ENCODE results near the gene IL26. TPM values are rescaled to one million over a fixed set of nuclear protein-coding genes. Genes with fewer than 3 reads are reported as not detected.
"Not testable (repeated sequence)": the region's sequence is repeated elsewhere in the genome, so short reads cannot be mapped to it uniquely, and the experiment has no call there.

IL26 gene
- total and polyA plus RNA-seq, 7 donors, result not detected

DNA sequence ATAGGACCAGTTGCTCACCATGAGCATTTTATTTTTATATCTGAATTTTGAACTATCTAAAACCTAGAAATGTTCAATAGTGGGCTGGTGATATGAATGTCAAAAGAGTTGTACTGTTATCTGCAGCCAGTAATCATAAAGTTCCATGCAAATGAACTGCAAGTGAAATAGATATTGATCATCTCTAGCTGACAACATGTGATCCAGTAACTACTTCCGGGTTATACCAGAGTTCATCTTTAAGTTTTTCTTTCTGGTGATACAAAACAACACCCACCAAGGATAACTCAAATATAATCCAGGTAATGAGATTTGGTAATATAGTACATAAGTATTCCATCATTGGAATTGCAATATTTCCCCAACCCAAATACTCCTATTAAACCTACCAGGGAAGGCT is 4.1 kb downstream of the IL26 start:
- H3K36me3 ChIP-seq (ENCODE audit: insufficient read depth in 1 of 2, low read depth in 1 of 2), result no peaks in the 10 kb centered on the region
- 89 to 100% (median 98%) methylated on average over 1 of the region's 1 CpG for WGBS, 3 donors
- DNase-seq (no peak), ATAC-seq (no peak)
- intact Hi-C loops (cut with DNase I), result loop anchor here (1.0 to 10.0 kb wide), 3 partner anchors 94 to 523 kb away; partner anchors contain the start of gene SLC35E3 (in 1 of the 2)
- TF ChIP-seq, protein P1, sequence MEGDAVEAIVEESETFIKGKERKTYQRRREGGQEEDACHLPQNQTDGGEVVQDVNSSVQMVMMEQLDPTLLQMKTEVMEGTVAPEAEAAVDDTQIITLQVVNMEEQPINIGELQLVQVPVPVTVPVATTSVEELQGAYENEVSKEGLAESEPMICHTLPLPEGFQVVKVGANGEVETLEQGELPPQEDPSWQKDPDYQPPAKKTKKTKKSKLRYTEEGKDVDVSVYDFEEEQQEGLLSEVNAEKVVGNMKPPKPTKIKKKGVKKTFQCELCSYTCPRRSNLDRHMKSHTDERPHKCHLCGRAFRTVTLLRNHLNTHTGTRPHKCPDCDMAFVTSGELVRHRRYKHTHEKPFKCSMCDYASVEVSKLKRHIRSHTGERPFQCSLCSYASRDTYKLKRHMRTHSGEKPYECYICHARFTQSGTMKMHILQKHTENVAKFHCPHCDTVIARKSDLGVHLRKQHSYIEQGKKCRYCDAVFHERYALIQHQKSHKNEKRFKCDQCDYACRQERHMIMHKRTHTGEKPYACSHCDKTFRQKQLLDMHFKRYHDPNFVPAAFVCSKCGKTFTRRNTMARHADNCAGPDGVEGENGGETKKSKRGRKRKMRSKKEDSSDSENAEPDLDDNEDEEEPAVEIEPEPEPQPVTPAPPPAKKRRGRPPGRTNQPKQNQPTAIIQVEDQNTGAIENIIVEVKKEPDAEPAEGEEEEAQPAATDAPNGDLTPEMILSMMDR (IDR thresholded peaks at IDR 0.05), result no peak
- no peaks in the 10 kb centered on the region for H3K9me3 ChIP-seq
- H3K27ac ChIP-seq, result no peak overlapping the region
- no peaks in the 10 kb centered on the region for H3K27me3 ChIP-seq (ENCODE audit: insufficient read depth in 3 of 3, low read length in 2 of 3)
- H3K4me1 ChIP-seq, result no peaks in the 10 kb centered on the region
- no peak overlapping the region for H3K4me3 ChIP-seq

DNA sequence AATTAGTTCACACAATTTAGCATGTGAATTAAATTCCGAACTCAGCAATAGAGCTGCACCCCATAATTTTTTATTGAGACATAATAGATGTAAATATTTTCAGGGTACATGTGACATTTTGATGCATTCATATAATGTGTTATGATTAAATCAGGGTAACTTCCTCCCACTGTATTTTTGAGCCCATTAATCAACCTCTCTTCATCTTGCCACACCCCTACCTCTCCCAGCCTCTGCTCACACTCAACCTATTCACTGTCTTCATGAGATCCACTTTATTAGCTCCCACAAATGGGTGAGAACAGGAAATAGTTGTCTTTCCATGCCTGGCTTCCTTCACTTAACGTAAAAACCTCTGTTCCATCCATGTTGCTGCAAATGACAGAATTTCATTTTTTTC is 14.7 kb downstream of the IL26 start:
- ATAC-seq (no peak), DNase-seq (no peak)
- TF ChIP-seq, protein P1 (IDR thresholded peaks at IDR 0.05), result no peak
- intact Hi-C loops (cut with DNase I), result no loop called here
- Histone ChIP-seq H3K4me1 (no peaks in the 10 kb centered on the region), H3K27me3 (ENCODE audit: insufficient read depth in 3 of 3, low read length in 2 of 3) (no peaks in the 10 kb centered on the region), H3K27ac (no peak overlapping the region), H3K4me3 (no peak overlapping the region), H3K36me3 (ENCODE audit: insufficient read depth in 1 of 2, low read depth in 1 of 2) (no peaks in the 10 kb centered on the region), H3K9me3 (no peaks in the 10 kb centered on the region)
- 86 to 90% (median 89%) methylated on average over 2 of the region's 2 CpGs for WGBS, 3 donors

DNA sequence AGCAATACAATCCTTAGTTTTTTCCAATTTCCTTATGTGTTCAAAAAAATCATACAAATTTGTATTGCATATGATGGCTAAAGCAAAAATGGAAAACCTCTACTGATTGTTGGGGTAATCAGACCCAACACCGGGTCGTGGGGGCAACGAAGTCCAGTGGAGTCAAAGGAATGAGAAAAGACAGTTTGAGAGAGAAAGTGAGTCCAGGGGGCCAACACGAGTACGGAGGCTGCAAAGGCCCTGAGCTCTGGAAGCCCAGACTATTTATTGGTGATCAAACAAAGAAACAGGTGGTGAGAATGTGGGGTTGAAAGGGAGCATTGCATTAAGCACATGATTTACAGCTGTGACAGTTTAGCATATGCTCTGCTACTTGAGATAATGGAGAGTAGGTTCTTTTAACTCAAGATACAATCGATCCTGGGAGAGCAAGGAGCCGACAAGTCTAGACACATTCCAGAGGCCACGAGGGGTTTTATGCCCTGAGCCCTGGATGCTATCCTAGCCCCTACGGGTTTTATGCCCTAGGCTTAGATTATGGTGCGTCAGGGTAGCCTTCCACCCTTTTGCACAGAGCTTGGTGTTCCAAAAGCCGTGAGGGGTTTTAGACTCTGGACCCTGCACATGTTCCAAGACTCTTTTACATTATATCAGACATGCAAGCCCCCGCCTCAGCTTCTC is 16.4 kb downstream of the IL26 start:
- ATAC-seq; intact Hi-C loops (cut with DNase I); H3K9me3 ChIP-seq; H3K27me3 ChIP-seq (ENCODE audit: insufficient read depth in 3 of 3, low read length in 2 of 3); H3K36me3 ChIP-seq (ENCODE audit: insufficient read depth in 1 of 2, low read depth in 1 of 2); H3K27ac ChIP-seq; H3K4me1 ChIP-seq; DNase-seq; H3K4me3 ChIP-seq: not testable (repeated sequence)
- WGBS, 3 donors, result 33 to 38% (median 33%) methylated on average over 12 of the region's 12 CpGs

DNA sequence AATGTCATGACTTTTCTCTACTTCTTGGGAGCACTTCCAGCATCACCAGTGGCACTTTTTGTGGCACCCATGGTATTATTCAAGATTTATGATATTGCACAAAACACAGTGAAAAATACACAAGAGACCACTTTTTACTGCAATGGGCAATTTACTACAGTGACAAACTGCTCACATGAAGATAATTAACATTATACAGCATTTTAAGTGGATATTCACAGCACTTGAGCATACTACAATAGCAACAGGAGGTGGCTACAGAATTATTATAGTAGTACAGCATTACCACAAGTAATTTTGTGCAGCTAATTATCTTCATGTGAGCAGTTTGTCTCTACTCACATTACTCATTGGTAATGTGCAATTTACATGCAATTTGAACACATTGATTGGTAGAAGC is 18.3 kb downstream of the IL26 start:
- Histone ChIP-seq H3K4me3 (no peak overlapping the region), H3K36me3 (ENCODE audit: insufficient read depth in 1 of 2, low read depth in 1 of 2) (no peaks in the 10 kb centered on the region), H3K27me3 (ENCODE audit: insufficient read depth in 3 of 3, low read length in 2 of 3) (no peaks in the 10 kb centered on the region), H3K4me1 (no peaks in the 10 kb centered on the region), H3K9me3 (no peaks in the 10 kb centered on the region), H3K27ac (no peak overlapping the region)
- TF ChIP-seq, protein P1 (IDR thresholded peaks at IDR 0.05), result no peak
- DNase-seq (no peak), ATAC-seq (no peak)
- intact Hi-C loops (cut with DNase I), result no loop called here

DNA sequence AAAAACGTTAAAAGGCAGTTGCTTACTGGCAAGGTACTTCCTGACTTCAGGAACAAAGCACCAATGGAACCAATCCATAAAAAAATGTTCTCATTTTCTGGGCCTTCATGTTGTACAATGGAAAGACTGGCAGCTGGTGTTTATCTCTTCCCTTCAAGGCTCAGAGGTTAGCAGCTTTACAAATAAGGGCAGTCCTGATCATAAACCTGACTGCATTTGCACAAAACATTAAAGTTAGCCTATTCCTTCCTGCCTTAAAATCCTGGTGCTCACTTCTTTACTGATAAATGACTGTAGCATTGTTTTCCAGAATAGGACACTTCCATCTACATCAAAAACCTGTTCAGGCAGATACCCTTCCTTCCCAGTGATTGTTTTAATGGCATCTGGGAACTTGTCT is 19.2 kb downstream of the IL26 start:
- Histone ChIP-seq H3K27me3 (ENCODE audit: insufficient read depth in 3 of 3, low read length in 2 of 3) (no peaks in the 10 kb centered on the region), H3K27ac (no peak overlapping the region), H3K4me1 (no peaks in the 10 kb centered on the region), H3K4me3 (no peak overlapping the region), H3K9me3 (no peaks in the 10 kb centered on the region), H3K36me3 (ENCODE audit: insufficient read depth in 1 of 2, low read depth in 1 of 2) (no peaks in the 10 kb centered on the region)
- intact Hi-C loops (cut with DNase I), result no loop called here
- WGBS, 3 donors, result 16 to 47% (median 36%) methylated on average over 1 of the region's 1 CpG
- TF ChIP-seq, protein P1 (IDR thresholded peaks at IDR 0.05), result no peak
- ATAC-seq (no peak), DNase-seq (no peak)
